IMR-90 (cell line): Measurements from ENCODE around the gene PIK3C3.

Experiments used
- BHLHE40 ChIP-seq: fragments of 150-350 bp; IDR thresholded peaks from 2 replicates; pipeline ENCODE4 v1.6.1; 2016; ENCODE audit warnings: mild to moderate bottlenecking, low read depth, low read length
- CHD1 ChIP-seq: IDR thresholded peaks from 2 replicates; pipeline ENCODE4 v1.6.1; 2012; ENCODE audit warnings: low read depth, low read length, improper control_type of control experiment
- FOS ChIP-seq: fragments of 150-350 bp; IDR thresholded peaks from 2 replicates; pipeline ENCODE4 v1.6.1; 2016; ENCODE audit warnings: low read depth, low read length
- MXI1 ChIP-seq: IDR thresholded peaks from 2 replicates; pipeline ENCODE4 v1.6.1; 2012; ENCODE audit warnings: low read depth, mild to moderate bottlenecking, low read length, moderate library complexity, borderline replicate concordance
- POLR2A ChIP-seq: IDR thresholded peaks from 2 replicates; pipeline ENCODE4 v1.6.1; 2012; ENCODE audit warnings: mild to moderate bottlenecking, low read depth, low read length
- RFX5 ChIP-seq: IDR thresholded peaks from 2 replicates; pipeline ENCODE4 v1.8.0; 2012; ENCODE audit warnings: low read depth, mild to moderate bottlenecking, low read length, moderate library complexity
- SMC3 ChIP-seq: fragments of 150-350 bp; IDR thresholded peaks from 2 replicates; pipeline ENCODE4 v1.6.1; 2016; ENCODE audit warnings: low read depth, mild to moderate bottlenecking, antibody characterized with exemption, low read length, moderate library complexity
- TF ChIP-seq, protein P1 (sequence below): conservative IDR thresholded peaks from 2 replicates; pipeline ENCODE4 v1.5.1; 2012; ENCODE audit warnings: mild to moderate bottlenecking, low read depth, low read length, improper control_type of control experiment

DNA sequence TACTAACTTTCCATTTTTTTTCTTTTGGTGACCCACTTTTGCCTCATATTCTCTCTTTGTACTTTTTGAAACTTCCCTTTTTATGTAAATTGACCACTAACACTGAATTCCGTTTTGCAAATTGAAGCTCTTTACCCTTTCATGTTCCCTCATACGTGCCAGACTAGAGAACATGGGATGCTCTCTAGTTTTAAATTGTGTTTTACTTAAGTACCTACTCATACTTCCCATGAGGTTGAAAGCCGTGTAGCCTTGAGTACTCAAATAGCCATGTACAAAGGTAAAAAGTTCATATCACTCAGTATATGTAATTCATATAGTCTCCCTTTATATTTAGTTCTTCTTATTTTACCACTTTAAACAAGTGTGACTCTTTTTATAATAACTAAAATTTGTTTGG, 119.7 kb downstream of the PIK3C3 start:
- no peak for TF ChIP-seq RFX5
- TF ChIP-seq, protein P1, sequence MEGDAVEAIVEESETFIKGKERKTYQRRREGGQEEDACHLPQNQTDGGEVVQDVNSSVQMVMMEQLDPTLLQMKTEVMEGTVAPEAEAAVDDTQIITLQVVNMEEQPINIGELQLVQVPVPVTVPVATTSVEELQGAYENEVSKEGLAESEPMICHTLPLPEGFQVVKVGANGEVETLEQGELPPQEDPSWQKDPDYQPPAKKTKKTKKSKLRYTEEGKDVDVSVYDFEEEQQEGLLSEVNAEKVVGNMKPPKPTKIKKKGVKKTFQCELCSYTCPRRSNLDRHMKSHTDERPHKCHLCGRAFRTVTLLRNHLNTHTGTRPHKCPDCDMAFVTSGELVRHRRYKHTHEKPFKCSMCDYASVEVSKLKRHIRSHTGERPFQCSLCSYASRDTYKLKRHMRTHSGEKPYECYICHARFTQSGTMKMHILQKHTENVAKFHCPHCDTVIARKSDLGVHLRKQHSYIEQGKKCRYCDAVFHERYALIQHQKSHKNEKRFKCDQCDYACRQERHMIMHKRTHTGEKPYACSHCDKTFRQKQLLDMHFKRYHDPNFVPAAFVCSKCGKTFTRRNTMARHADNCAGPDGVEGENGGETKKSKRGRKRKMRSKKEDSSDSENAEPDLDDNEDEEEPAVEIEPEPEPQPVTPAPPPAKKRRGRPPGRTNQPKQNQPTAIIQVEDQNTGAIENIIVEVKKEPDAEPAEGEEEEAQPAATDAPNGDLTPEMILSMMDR: no peak
- no peak for TF ChIP-seq BHLHE40
- no peak for TF ChIP-seq POLR2A
- TF ChIP-seq FOS: no peak
- no peak for TF ChIP-seq MXI1
- no peak for TF ChIP-seq SMC3
- TF ChIP-seq CHD1: no peak
